Activated CD4-positive, CD25-positive, alpha-beta regulatory T cell treated with anti-CD3 and anti-CD28 coated beads, Interleukin-2, amount 50 U/mL, for 24 hours (primary cell): ENCODE measurements around the gene LAT.
A peak's percentile ranks its signal among the peaks of the same experiment; 100 is the strongest.
"Not testable (repeated sequence)": the region's sequence is repeated elsewhere in the genome, so short reads cannot be mapped to it uniquely, and the experiment has no call there.

Experiments
- ATAC-seq, 2 donors: fragments of 150-1000 bp; cut with Tn5 transposase; one replicate each; pipeline ENCODE4 v1.10.0; 2021; ENCODE audit warnings: mild to moderate bottlenecking in 1 of 2, moderate library complexity in 1 of 2

Gene LAT

GRCh38 chr16:28984619-28985135 is at the start of gene LAT:
Gene LAT (plus strand): TSS chr16:28985052. CDS start chr16:28985418, 366 bp downstream.
- ATAC-seq, result peak; percentile 66 to 71

- no peak for ATAC-seq
Observed at GRCh38 chr16:28935346-28935745, 49.5 kb upstream of the LAT start.

- peak; percentile 97 to 98 for ATAC-seq
Observed at GRCh38 chr16:28935924-28936783, 48.7 kb upstream of the LAT start.

GRCh38 chr16:28936784-28937155 is 48.1 kb upstream of the LAT start:
- no peak for ATAC-seq

GRCh38 chr16:28937222-28937876 is 47.5 kb upstream of the LAT start:
- ATAC-seq, result no peak

GRCh38 chr16:28938721-28939120 is 46.1 kb upstream of the LAT start:
- ATAC-seq, result no peak

- not testable (repeated sequence) for ATAC-seq
Observed at GRCh38 chr16:28939825-28940224, 45.0 kb upstream of the LAT start.

- ATAC-seq, result no peak
Observed at GRCh38 chr16:28943281-28943680, 41.6 kb upstream of the LAT start.

- ATAC-seq, result no peak
Observed at GRCh38 chr16:28946681-28947080, 38.2 kb upstream of the LAT start.

- ATAC-seq, result peak; percentile 98
Observed at GRCh38 chr16:28950648-28951409, 34.0 kb upstream of the LAT start, which contains the start of gene NFATC2IP. Gene NFATC2IP (plus strand): TSS chr16:28950937. CDS start chr16:28951012, 75 bp downstream.

GRCh38 chr16:28951410-28951943 is 33.4 kb upstream of the LAT start:
- ATAC-seq, result no peak

- no peak for ATAC-seq
Observed at GRCh38 chr16:28958216-28958615, 26.6 kb upstream of the LAT start.

GRCh38 chr16:28958836-28959235 is 26.0 kb upstream of the LAT start:
- ATAC-seq, result no peak

GRCh38 chr16:28964072-28964471 is 20.8 kb upstream of the LAT start:
- no peak for ATAC-seq

- ATAC-seq, result no peak
Observed at GRCh38 chr16:28964496-28964895, 20.4 kb upstream of the LAT start.

GRCh38 chr16:28967156-28967555 is 17.7 kb upstream of the LAT start:
- no peak for ATAC-seq

GRCh38 chr16:28969696-28970095 is 15.2 kb upstream of the LAT start:
- ATAC-seq, result not testable (repeated sequence)

- peak; percentile 5 to 8 for ATAC-seq
Observed at GRCh38 chr16:28974007-28974436, 10.8 kb upstream of the LAT start.

GRCh38 chr16:28974437-28975157 is 10.3 kb upstream of the LAT start, which contains the start of gene SPNS1:
Gene SPNS1 (plus strand): TSS chr16:28974778. CDS start chr16:28975152, 374 bp downstream.
- ATAC-seq, result peak; percentile 95 to 96

- no peak for ATAC-seq
Observed at GRCh38 chr16:28975158-28975599, 9.7 kb upstream of the LAT start.
